ENCODE data around the gene CDH13. TPM values are rescaled to one million over a fixed set of nuclear protein-coding genes. Genes with fewer than 3 reads are reported as not detected.

Gene CDH13
- total RNA-seq, 1 donor from 2014 or later, result 2.3 TPM

DNA sequence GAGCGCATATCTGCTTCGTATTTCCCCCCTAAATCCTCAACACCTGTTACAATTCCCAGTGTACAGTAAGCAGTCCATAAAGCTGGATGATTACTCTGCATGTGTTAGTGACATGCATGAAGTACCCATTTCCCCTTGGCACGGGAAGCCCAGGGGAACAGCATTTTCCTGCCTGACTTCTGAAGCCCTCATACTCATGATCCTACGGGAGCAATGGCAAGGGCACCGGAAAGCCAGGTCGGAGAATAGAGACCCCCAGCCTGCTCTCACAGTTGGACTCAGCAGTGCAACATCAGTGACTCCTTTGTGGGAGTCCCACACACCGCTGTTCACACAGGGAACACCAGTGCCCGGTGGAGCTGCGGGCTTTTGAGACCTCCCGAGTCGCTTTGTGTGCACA is 336.9 kb downstream of the CDH13 start:
- Mint-ChIP-seq H3K4me1 (ENCODE audit: unreplicated experiment) (peaks cover 3% of the 10 kb centered on the region), H3K9me3 (ENCODE audit: unreplicated experiment) (no peaks in the 10 kb centered on the region), H3K27ac (ENCODE audit: unreplicated experiment) (no peak overlapping the region), H3K4me3 (ENCODE audit: unreplicated experiment) (no peak overlapping the region), H3K36me3 (ENCODE audit: low read depth, unreplicated experiment) (no peaks in the 10 kb centered on the region), H3K27me3 (ENCODE audit: unreplicated experiment) (peaks cover 3% of the 10 kb centered on the region)
- DNase-seq (ENCODE audit: low spot score), result no peak
- TF ChIP-seq, protein P1, sequence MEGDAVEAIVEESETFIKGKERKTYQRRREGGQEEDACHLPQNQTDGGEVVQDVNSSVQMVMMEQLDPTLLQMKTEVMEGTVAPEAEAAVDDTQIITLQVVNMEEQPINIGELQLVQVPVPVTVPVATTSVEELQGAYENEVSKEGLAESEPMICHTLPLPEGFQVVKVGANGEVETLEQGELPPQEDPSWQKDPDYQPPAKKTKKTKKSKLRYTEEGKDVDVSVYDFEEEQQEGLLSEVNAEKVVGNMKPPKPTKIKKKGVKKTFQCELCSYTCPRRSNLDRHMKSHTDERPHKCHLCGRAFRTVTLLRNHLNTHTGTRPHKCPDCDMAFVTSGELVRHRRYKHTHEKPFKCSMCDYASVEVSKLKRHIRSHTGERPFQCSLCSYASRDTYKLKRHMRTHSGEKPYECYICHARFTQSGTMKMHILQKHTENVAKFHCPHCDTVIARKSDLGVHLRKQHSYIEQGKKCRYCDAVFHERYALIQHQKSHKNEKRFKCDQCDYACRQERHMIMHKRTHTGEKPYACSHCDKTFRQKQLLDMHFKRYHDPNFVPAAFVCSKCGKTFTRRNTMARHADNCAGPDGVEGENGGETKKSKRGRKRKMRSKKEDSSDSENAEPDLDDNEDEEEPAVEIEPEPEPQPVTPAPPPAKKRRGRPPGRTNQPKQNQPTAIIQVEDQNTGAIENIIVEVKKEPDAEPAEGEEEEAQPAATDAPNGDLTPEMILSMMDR (IDR thresholded peaks at IDR 0.05; ENCODE audit: unreplicated experiment), result no peak

DNA sequence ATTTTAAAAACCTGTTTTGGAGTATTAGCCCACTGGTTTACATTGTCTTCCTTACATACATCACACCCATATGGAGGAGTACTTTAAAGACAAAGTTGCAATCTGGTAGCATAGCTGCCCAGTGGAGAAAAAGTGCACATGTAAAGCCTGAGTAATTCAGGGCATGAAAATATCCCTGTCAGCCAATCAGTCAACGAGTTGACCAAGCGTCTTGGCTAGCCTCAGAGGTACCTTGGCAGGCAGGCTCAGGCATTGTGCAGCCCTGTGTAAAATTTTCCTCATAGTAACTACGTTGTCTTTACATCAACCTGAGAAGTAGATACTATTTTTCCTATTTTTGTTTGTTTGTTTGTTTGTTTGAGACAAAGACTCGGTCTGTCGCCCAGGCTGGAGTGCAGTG is 339.0 kb downstream of the CDH13 start:
- Mint-ChIP-seq H3K4me3 (ENCODE audit: unreplicated experiment) (no peak overlapping the region), H3K36me3 (ENCODE audit: low read depth, unreplicated experiment) (no peaks in the 10 kb centered on the region), H3K27me3 (ENCODE audit: unreplicated experiment) (peaks cover 2% of the 10 kb centered on the region), H3K9me3 (ENCODE audit: unreplicated experiment) (no peaks in the 10 kb centered on the region), H3K27ac (ENCODE audit: unreplicated experiment) (no peak overlapping the region), H3K4me1 (ENCODE audit: unreplicated experiment) (peaks cover 3% of the 10 kb centered on the region)
- TF ChIP-seq, protein P1 (IDR thresholded peaks at IDR 0.05; ENCODE audit: unreplicated experiment), result no peak
- no peak for DNase-seq (ENCODE audit: low spot score)

DNA sequence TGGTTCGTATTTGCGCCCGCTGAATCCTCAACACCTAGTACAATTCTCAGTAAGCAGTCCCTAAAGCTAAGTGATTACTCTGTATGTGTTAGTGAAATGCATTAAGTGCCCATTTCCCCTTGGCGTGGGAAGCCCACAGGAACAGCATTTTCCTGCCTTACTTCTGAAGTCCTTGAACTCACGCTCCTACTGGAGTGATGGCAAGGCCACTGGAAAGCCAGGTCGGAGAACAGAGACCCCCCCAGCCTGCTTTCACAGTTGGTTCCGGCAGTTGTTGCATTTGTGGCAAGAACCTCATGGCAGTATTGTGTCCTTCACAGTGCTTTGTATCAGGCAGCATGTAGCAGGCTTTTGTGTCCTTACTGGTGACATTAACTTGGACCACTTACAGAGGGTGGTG is 340.7 kb downstream of the CDH13 start:
- H3K4me3 Mint-ChIP-seq (ENCODE audit: unreplicated experiment), result no peak overlapping the region
- no peaks in the 10 kb centered on the region for H3K36me3 Mint-ChIP-seq (ENCODE audit: low read depth, unreplicated experiment)
- no peak overlapping the region for H3K27ac Mint-ChIP-seq (ENCODE audit: unreplicated experiment)
- DNase-seq (ENCODE audit: low spot score), result no peak
- TF ChIP-seq, protein P1 (IDR thresholded peaks at IDR 0.05; ENCODE audit: unreplicated experiment), result no peak
- H3K4me1 Mint-ChIP-seq (ENCODE audit: unreplicated experiment), result peaks cover 3% of the 10 kb centered on the region
- H3K27me3 Mint-ChIP-seq (ENCODE audit: unreplicated experiment), result no peaks in the 10 kb centered on the region
- H3K9me3 Mint-ChIP-seq (ENCODE audit: unreplicated experiment), result no peaks in the 10 kb centered on the region

DNA sequence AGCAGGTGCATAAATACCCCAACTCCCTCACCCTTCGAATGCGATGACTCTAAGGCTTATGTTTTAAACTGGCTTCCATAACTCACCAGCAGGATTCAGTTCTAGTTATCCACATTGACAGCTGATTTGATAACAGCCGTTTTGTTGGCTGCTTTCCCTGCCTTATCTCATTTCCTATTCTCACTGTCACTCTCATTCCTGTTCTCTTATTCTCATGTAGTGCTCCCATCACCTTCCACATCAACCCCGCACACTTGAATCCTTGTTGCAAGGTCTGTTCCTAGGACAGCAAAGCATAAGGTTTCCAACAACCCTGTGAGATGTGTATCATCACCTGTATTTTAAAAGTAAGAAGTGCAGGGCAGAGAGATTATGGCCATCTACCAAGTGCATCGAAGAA is 344.4 kb downstream of the CDH13 start:
- Mint-ChIP-seq H3K4me1 (ENCODE audit: unreplicated experiment) (peaks cover 3% of the 10 kb centered on the region), H3K4me3 (ENCODE audit: unreplicated experiment) (no peak overlapping the region), H3K36me3 (ENCODE audit: low read depth, unreplicated experiment) (no peaks in the 10 kb centered on the region), H3K9me3 (ENCODE audit: unreplicated experiment) (no peaks in the 10 kb centered on the region), H3K27me3 (ENCODE audit: unreplicated experiment) (peaks cover 1% of the 10 kb centered on the region), H3K27ac (ENCODE audit: unreplicated experiment) (no peak overlapping the region)
- TF ChIP-seq, protein P1 (IDR thresholded peaks at IDR 0.05; ENCODE audit: unreplicated experiment), result no peak
- no peak for DNase-seq (ENCODE audit: low spot score)

DNA sequence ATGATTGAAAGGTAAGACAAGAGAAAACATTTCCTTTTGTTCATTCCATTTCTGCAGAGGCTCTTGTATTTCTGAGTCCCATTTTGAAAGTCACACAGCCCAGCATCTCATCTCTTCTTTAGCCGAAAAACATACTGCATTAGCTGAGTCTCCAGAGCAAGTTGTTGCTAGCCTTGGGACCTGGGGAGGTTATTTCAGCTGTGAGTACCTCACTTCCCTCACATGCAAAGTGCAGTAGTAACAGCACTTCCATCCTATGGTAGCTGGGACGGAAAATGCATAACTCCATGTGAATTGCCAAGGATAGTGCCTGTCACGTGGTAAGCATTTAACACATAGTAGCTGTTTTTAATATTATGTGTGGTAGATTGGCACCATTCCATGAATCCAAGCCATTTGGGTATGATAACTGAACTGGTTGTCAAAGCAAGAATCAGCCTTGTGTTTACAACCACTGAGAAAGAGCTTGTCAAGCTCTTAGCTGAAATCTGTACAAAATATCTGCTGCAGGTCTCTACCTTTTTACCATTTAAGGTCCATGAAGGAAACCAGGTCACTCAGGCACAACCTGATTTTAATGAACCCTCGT is 345.7 kb downstream of the CDH13 start:
- TF ChIP-seq, protein P1 (IDR thresholded peaks at IDR 0.05; ENCODE audit: unreplicated experiment), result no peak
- H3K9me3 Mint-ChIP-seq (ENCODE audit: unreplicated experiment), result no peaks in the 10 kb centered on the region
- peaks cover 1% of the 10 kb centered on the region for H3K27me3 Mint-ChIP-seq (ENCODE audit: unreplicated experiment)
- DNase-seq (ENCODE audit: low spot score), result no peak
- no peak overlapping the region for H3K27ac Mint-ChIP-seq (ENCODE audit: unreplicated experiment)
- H3K4me1 Mint-ChIP-seq (ENCODE audit: unreplicated experiment), result peaks cover under 1% of the 10 kb centered on the region
- H3K36me3 Mint-ChIP-seq (ENCODE audit: low read depth, unreplicated experiment), result no peaks in the 10 kb centered on the region
- H3K4me3 Mint-ChIP-seq (ENCODE audit: unreplicated experiment), result no peak overlapping the region

Measured in endothelial cell (in vitro differentiated cells).